Measurements from ENCODE around the gene LCOR. TPM values are rescaled to one million over a fixed set of nuclear protein-coding genes. Genes with fewer than 3 reads are reported as not detected.

Gene LCOR
- total and polyA plus RNA-seq, 2 experiments from 2014 or later = 26.1 to 48.7 TPM

- no peaks in the 10 kb centered on the region for H3K36me3 ChIP-seq (replicated peaks; ENCODE audit: insufficient read depth, low read depth)
- peaks cover 3% of the 10 kb centered on the region for H4K20me1 ChIP-seq (ENCODE audit: insufficient read depth, poor library complexity, severe bottlenecking)
- no peaks in the 10 kb centered on the region for H3K9me2 ChIP-seq (replicated peaks; ENCODE audit: insufficient read depth)
- no peaks in the 10 kb centered on the region for H3K27me3 ChIP-seq
- WGBS (ENCODE audit: low lambda C conversion rate, missing lambda C conversion rate) = 91% methylated on average over 5 of the region's 5 CpGs
- peaks cover 22% of the 10 kb centered on the region for H3K79me2 ChIP-seq
- no peaks in the 10 kb centered on the region for H3K9me3 ChIP-seq (ENCODE audit: low read depth)
- H3K27ac ChIP-seq = no peak overlapping the region
- no peaks in the 10 kb centered on the region for H3K4me1 ChIP-seq (ENCODE audit: insufficient read depth)
- H3K4me2 ChIP-seq = no peak overlapping the region
- no peak for DNase-seq (ENCODE audit: low spot score)
- TF ChIP-seq EZH2 (IDR thresholded peaks at IDR 0.05; ENCODE audit: borderline replicate concordance) (no peak), CTCF (IDR thresholded peaks at IDR 0.05; ENCODE audit: poor library complexity) (no peak), EZH2phosphoT487 (IDR thresholded peaks at IDR 0.05; ENCODE audit: low read depth, severe bottlenecking, unreplicated experiment) (no peak)
- H3K4me3 ChIP-seq = no peak overlapping the region
- no peak overlapping the region for H2AFZ ChIP-seq
Measured at GRCh38 chr10:96947036-96947435, 114.9 kb downstream of the LCOR start.

- DNase-seq (ENCODE audit: low spot score) = no peak
- Histone ChIP-seq H3K4me2 (no peak overlapping the region), H3K27ac (no peak overlapping the region), H4K20me1 (ENCODE audit: insufficient read depth, poor library complexity, severe bottlenecking) (peaks cover 3% of the 10 kb centered on the region), H3K79me2 (peaks cover 28% of the 10 kb centered on the region), H3K4me3 (no peak overlapping the region), H3K4me1 (ENCODE audit: insufficient read depth) (no peaks in the 10 kb centered on the region), H3K9me2 (replicated peaks; ENCODE audit: insufficient read depth) (no peaks in the 10 kb centered on the region), H3K36me3 (replicated peaks; ENCODE audit: insufficient read depth, low read depth) (no peaks in the 10 kb centered on the region), H2AFZ (no peak overlapping the region), H3K27me3 (no peaks in the 10 kb centered on the region), H3K9me3 (ENCODE audit: low read depth) (no peaks in the 10 kb centered on the region)
- TF ChIP-seq EZH2 (IDR thresholded peaks at IDR 0.05; ENCODE audit: borderline replicate concordance) = no peak
- no peak for TF ChIP-seq EZH2phosphoT487 (IDR thresholded peaks at IDR 0.05; ENCODE audit: low read depth, severe bottlenecking, unreplicated experiment)
- no peak for TF ChIP-seq CTCF (IDR thresholded peaks at IDR 0.05; ENCODE audit: poor library complexity)
- WGBS (ENCODE audit: low lambda C conversion rate, missing lambda C conversion rate) = 83% methylated on average over 5 of the region's 5 CpGs
Measured at GRCh38 chr10:96949039-96949683, 117.1 kb downstream of the LCOR start.

- Histone ChIP-seq H3K4me1 (ENCODE audit: insufficient read depth) (no peaks in the 10 kb centered on the region), H3K4me2 (no peak overlapping the region), H3K4me3 (no peak overlapping the region), H3K27ac (no peak overlapping the region), H3K9me3 (ENCODE audit: low read depth) (no peaks in the 10 kb centered on the region), H3K79me2 (peaks cover 14% of the 10 kb centered on the region), H3K36me3 (replicated peaks; ENCODE audit: insufficient read depth, low read depth) (no peaks in the 10 kb centered on the region), H3K27me3 (no peaks in the 10 kb centered on the region), H3K9me2 (replicated peaks; ENCODE audit: insufficient read depth) (no peaks in the 10 kb centered on the region), H4K20me1 (ENCODE audit: insufficient read depth, poor library complexity, severe bottlenecking) (peaks cover under 1% of the 10 kb centered on the region), H2AFZ (no peak overlapping the region)
- WGBS (ENCODE audit: low lambda C conversion rate, missing lambda C conversion rate) = 95% methylated on average over 2 of the region's 2 CpGs
- no peak for DNase-seq (ENCODE audit: low spot score)
- TF ChIP-seq EZH2phosphoT487 (IDR thresholded peaks at IDR 0.05; ENCODE audit: low read depth, severe bottlenecking, unreplicated experiment) (no peak), EZH2 (IDR thresholded peaks at IDR 0.05; ENCODE audit: borderline replicate concordance) (no peak), CTCF (IDR thresholded peaks at IDR 0.05; ENCODE audit: poor library complexity) (no peak)
Measured at GRCh38 chr10:96951954-96952353, 119.9 kb downstream of the LCOR start.
